Measurements from ENCODE around the gene FTSJ1. TPM values are rescaled to one million over a fixed set of nuclear protein-coding genes. Genes with fewer than 3 reads are reported as not detected.
A peak's percentile ranks its signal among the peaks of the same experiment; 100 is the strongest.

The FTSJ1 gene
- total RNA-seq, 1 donor from 2014 or later: 80.3 TPM

DNA sequence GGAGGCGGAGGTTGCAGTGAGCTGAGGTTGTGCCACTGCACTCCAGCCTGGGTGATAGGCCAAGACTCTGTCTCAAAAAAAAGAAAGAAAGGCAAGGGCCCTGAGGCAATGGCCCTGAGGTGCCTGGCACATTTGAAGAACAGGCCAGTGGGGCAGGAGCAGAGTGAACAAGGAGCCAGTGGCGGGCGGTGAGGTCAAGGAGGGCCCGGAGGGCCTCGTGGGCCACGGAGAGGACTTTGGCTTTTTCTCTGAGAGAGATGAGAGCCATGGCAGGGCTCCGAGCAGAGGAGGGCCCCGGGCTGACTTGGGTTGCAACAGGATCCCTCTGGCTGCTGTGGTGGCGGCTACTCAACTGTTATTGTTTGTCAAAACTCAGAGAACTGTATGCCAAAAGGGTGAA, 13.3 kb downstream of the FTSJ1 start:
- TF ChIP-seq, protein P1, sequence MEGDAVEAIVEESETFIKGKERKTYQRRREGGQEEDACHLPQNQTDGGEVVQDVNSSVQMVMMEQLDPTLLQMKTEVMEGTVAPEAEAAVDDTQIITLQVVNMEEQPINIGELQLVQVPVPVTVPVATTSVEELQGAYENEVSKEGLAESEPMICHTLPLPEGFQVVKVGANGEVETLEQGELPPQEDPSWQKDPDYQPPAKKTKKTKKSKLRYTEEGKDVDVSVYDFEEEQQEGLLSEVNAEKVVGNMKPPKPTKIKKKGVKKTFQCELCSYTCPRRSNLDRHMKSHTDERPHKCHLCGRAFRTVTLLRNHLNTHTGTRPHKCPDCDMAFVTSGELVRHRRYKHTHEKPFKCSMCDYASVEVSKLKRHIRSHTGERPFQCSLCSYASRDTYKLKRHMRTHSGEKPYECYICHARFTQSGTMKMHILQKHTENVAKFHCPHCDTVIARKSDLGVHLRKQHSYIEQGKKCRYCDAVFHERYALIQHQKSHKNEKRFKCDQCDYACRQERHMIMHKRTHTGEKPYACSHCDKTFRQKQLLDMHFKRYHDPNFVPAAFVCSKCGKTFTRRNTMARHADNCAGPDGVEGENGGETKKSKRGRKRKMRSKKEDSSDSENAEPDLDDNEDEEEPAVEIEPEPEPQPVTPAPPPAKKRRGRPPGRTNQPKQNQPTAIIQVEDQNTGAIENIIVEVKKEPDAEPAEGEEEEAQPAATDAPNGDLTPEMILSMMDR (IDR thresholded peaks at IDR 0.05; ENCODE audit: insufficient read depth, low read length, poor library complexity, severe bottlenecking): no peak
- DNase-seq (ENCODE audit: low read depth): no peak
- H3K27me3 ChIP-seq (ENCODE audit: control insufficient read depth, insufficient read depth, low read length): no peaks in the 10 kb centered on the region
- no peaks in the 10 kb centered on the region for H3K36me3 ChIP-seq (ENCODE audit: control insufficient read depth, insufficient read depth, low read length)
- H3K4me3 ChIP-seq (ENCODE audit: low read depth, low read length): no peak overlapping the region

DNA sequence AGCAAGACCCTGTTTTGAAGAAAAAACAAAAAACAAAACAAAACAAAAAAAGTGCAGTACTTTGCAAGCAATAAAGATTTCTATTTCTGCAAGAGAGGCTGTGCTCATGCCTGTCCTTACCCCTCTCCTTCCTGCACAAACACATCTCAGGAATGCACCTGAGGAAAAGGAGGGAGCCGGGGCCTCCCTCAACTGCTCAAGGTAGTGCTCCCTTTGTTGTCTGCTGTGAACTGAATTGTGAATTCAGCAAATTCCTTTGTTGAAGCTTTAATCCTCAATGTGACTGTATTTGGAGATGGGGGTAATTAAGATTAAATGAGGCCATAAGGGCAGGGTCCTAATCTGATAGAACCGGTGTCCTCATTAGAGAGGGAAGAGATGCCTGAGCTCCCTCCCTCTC, 13.9 kb downstream of the FTSJ1 start:
- no peaks in the 10 kb centered on the region for H3K36me3 ChIP-seq (ENCODE audit: control insufficient read depth, insufficient read depth, low read length)
- DNase-seq (ENCODE audit: low read depth): no peak
- no peak overlapping the region for H3K4me3 ChIP-seq (ENCODE audit: low read depth, low read length)
- H3K27me3 ChIP-seq (ENCODE audit: control insufficient read depth, insufficient read depth, low read length): no peaks in the 10 kb centered on the region
- TF ChIP-seq, protein P1 (IDR thresholded peaks at IDR 0.05; ENCODE audit: insufficient read depth, low read length, poor library complexity, severe bottlenecking): no peak

DNA sequence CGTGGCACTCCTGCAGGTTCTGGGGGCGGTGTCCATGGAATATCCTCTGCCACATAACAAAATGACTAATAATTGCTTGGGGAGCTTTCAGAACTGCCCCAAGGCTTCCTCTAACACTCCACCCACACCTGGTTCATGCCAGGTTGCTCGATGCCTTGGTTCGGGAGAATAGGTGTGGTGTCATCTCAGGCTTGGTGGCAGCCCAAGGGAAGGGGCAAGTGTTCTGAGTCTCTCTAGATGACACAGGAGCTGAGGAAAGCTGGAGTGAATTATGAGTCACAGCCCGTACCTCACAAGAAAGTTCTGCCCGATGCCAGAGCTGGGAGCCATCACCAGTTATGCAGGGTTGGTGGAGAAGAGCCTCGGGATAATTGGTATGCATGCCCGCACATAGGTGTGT, 14.7 kb downstream of the FTSJ1 start:
- Histone ChIP-seq H3K27me3 (ENCODE audit: control insufficient read depth, insufficient read depth, low read length) (no peaks in the 10 kb centered on the region), H3K4me3 (ENCODE audit: low read depth, low read length) (no peak overlapping the region), H3K36me3 (ENCODE audit: control insufficient read depth, insufficient read depth, low read length) (no peaks in the 10 kb centered on the region)
- no peak for DNase-seq (ENCODE audit: low read depth)
- TF ChIP-seq, protein P1 (IDR thresholded peaks at IDR 0.05; ENCODE audit: insufficient read depth, low read length, poor library complexity, severe bottlenecking): no peak

DNA sequence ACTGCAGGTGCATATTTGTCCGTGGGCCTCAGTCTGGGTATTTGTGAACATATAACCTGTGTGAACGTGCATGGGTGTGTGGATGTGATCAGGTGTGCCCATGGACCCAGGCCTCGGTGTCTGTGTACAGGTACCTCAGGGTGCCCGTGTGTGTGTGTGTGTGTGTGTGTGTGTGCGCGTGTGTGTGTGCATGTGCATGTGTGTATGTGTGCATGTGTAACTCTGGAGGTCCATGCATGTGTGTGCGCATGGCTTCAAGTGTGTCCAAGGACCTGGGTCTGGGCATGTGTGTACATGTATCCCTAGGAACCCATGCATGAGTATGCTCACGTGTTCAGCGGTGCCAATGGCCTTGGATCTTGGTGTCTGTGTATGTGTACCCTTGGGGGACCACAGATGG, 15.8 kb downstream of the FTSJ1 start:
- no peaks in the 10 kb centered on the region for H3K27me3 ChIP-seq (ENCODE audit: control insufficient read depth, insufficient read depth, low read length)
- DNase-seq (ENCODE audit: low read depth): no peak
- H3K36me3 ChIP-seq (ENCODE audit: control insufficient read depth, insufficient read depth, low read length): no peaks in the 10 kb centered on the region
- TF ChIP-seq, protein P1 (IDR thresholded peaks at IDR 0.05; ENCODE audit: insufficient read depth, low read length, poor library complexity, severe bottlenecking): no peak
- no peak overlapping the region for H3K4me3 ChIP-seq (ENCODE audit: low read depth, low read length)

DNA sequence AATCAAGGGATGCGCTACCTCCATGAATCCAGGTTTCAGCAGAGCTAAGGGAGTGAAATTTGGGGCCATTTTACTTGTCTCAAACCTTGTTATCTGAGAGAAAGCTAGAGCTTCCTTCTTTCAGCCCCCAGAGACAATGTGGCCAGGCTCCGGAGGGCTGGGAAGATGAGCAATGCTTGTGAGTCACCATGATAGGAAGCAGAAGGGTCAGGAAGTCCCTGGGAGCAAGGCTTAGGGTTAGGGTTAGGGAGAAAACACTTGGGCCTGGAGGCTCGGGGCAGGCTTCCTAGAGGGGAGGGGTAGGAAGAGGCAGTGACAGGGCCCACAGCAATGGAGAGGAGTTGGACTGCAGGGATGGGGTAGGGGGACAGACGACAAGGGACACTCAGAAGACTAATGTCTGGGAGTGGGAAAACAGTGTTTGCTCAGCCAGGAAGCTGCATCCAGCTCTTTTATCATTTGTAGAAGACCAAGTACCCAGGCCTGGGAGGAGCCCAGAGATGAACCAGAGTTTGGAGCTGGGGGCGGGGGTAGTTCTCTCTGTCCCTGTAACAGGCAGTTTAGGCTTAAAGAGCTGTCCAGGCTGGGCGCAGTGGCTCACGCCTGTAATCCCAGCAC, 16.4 kb downstream of the FTSJ1 start:
- no peaks in the 10 kb centered on the region for H3K36me3 ChIP-seq (ENCODE audit: control insufficient read depth, insufficient read depth, low read length)
- no peak for DNase-seq (ENCODE audit: low read depth)
- no peak overlapping the region for H3K4me3 ChIP-seq (ENCODE audit: low read depth, low read length)
- no peaks in the 10 kb centered on the region for H3K27me3 ChIP-seq (ENCODE audit: control insufficient read depth, insufficient read depth, low read length)
- TF ChIP-seq, protein P1 (IDR thresholded peaks at IDR 0.05; ENCODE audit: insufficient read depth, low read length, poor library complexity, severe bottlenecking): no peak

DNA sequence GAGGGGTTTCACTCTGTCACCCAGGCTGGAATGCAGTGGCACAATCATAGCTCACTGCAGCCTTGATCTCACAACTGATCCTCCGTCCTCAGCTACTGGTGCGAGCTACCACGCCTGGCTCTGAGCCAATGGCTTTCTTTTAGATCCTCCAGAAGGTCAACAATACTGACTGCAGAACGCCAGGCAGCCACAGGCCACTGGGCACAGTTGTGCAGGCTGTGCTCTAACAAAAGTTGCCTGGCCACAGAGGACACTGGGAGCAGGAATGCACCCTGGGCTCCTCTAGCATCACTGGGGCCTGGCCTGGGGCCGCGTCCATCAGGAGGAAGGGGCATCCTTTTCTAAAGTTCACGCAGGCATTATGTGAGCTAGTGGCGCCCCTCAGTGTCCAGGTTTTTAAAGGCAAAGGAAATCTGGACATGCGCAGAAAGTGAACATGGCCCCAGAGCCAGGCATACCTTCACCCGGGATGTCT, 17.9 kb downstream of the FTSJ1 start:
- TF ChIP-seq, protein P1 (IDR thresholded peaks at IDR 0.05; ENCODE audit: insufficient read depth, low read length, poor library complexity, severe bottlenecking): peak; percentile 29
- Histone ChIP-seq H3K36me3 (ENCODE audit: control insufficient read depth, insufficient read depth, low read length) (no peaks in the 10 kb centered on the region), H3K4me3 (ENCODE audit: low read depth, low read length) (no peak overlapping the region), H3K27me3 (ENCODE audit: control insufficient read depth, insufficient read depth, low read length) (no peaks in the 10 kb centered on the region)
- DNase-seq (ENCODE audit: low read depth): no peak
